Vagina (tissue), 2 donors: Measurements from ENCODE around the gene COQ7. TPM values are rescaled to one million over a fixed set of nuclear protein-coding genes. Genes with fewer than 3 reads are reported as not detected.

Source experiments
- DNase-seq, 2 donors: peaks; one replicate each; pipeline ENCODE4 v3.0.0-alpha.2; 2017; ENCODE audit errors: extremely low spot score in 2 of 2
- H3K27ac ChIP-seq: fragments of 200-600 bp; sonication (generic); one replicate; pipeline ENCODE4 v1.5.1; 2019
- H3K27me3 ChIP-seq: fragments of 200-600 bp; sonication (generic); one replicate; pipeline ENCODE4 v1.5.1; 2019
- H3K36me3 ChIP-seq, 2 donors: fragments of 200-600 bp; sonication (generic); one replicate each; pipeline ENCODE4 v1.5.1; 2017 to 2019
- H3K4me1 ChIP-seq: fragments of 200-600 bp; sonication (generic); one replicate; pipeline ENCODE4 v1.5.1; 2019
- H3K4me3 ChIP-seq, 2 donors: fragments of 200-600 bp; sonication (generic); 1 replicate in 1 of 2; 2 replicates in 1 of 2; pipeline ENCODE4 v1.5.1; 2016 to 2019
- H3K9me3 ChIP-seq: fragments of 200-600 bp; sonication (generic); one replicate; pipeline ENCODE4 v1.5.1; 2019
- CTCF ChIP-seq, 3 experiments: fragments of 450-650 bp in 2 of 3; fragments of 200-600 bp in 1 of 3; sonication (generic) in 1 of 3; IDR thresholded peaks; one replicate each; pipeline ENCODE4 v1.5.1; 2017 to 2019; ENCODE audit warnings: antibody characterized with exemption in 3 of 3, mild to moderate bottlenecking in 2 of 3, moderate library complexity in 2 of 3
- POLR2A ChIP-seq, 2 donors: fragments of 450-650 bp; IDR thresholded peaks; one replicate each; pipeline ENCODE4 v1.6.1; 2017; ENCODE audit warnings: antibody characterized with exemption in 2 of 2, mild to moderate bottlenecking in 2 of 2, moderate library complexity in 2 of 2
- POLR2AphosphoS5 ChIP-seq, 2 donors: sonication (generic); formaldehyde crosslinking; IDR thresholded peaks; one replicate each; pipeline ENCODE4 v1.9.0; 2017; ENCODE audit warnings: antibody characterized with exemption in 2 of 2, mild to moderate bottlenecking in 2 of 2, low read depth in 1 of 2; ENCODE audit not compliant: insufficient read depth in 1 of 2
- intact Hi-C: fragments of 100-400 bp; cut with DNase I; formaldehyde crosslinking; loops from one replicate; pipeline ENCODE4 v1.15.1; 2023
- total RNA-seq: library from RNA; depleted of rRNA; stranded (reverse); fragments of >200 nt; gene quantifications from one replicate; pipeline ENCODE4 v1.2.3, GENCODE V29; 2016

Gene COQ7
- total RNA-seq, 1 donor from 2014 or later: 15.5 TPM

GRCh38 chr16:19108409-19109287 lies 41.2 kb downstream of the COQ7 start:
- intact Hi-C loops: no loop called here
- no peaks in the 10 kb centered on the region for H3K9me3 ChIP-seq
- no peak for DNase-seq
- H3K27ac ChIP-seq: no peak overlapping the region
- no peaks in the 10 kb centered on the region for H3K36me3 ChIP-seq
- no peaks in the 10 kb centered on the region for H3K27me3 ChIP-seq
- TF ChIP-seq POLR2A (IDR thresholded peaks at IDR 0.05) (no peak), POLR2AphosphoS5 (IDR thresholded peaks at IDR 0.05; ENCODE audit: insufficient read depth in 1 of 2, low read depth in 1 of 2) (no peak), CTCF (IDR thresholded peaks at IDR 0.05) (no peak)
- H3K4me1 ChIP-seq: peaks cover 11% of the 10 kb centered on the region
- no peak overlapping the region for H3K4me3 ChIP-seq

- no peak overlapping the region for H3K4me3 ChIP-seq
- no peaks in the 10 kb centered on the region for H3K36me3 ChIP-seq
- H3K27me3 ChIP-seq: no peaks in the 10 kb centered on the region
- no peaks in the 10 kb centered on the region for H3K9me3 ChIP-seq
- peaks cover 11% of the 10 kb centered on the region for H3K4me1 ChIP-seq
- intact Hi-C loops: no loop called here
- no peak overlapping the region for H3K27ac ChIP-seq
- no peak for DNase-seq
- TF ChIP-seq POLR2A (IDR thresholded peaks at IDR 0.05) (no peak), CTCF (IDR thresholded peaks at IDR 0.05) (no peak), POLR2AphosphoS5 (IDR thresholded peaks at IDR 0.05; ENCODE audit: insufficient read depth in 1 of 2, low read depth in 1 of 2) (no peak)
These were observed 41.9 kb downstream of the COQ7 start for GRCh38 chr16:19109288-19109664.

GRCh38 chr16:19110537-19111360 lies 43.3 kb downstream of the COQ7 start:
- DNase-seq: no peak
- Histone ChIP-seq H3K4me3 (no peak overlapping the region), H3K27me3 (no peaks in the 10 kb centered on the region), H3K36me3 (no peaks in the 10 kb centered on the region), H3K27ac (no peak overlapping the region), H3K9me3 (no peaks in the 10 kb centered on the region), H3K4me1 (peaks cover 24% of the 10 kb centered on the region)
- TF ChIP-seq CTCF (IDR thresholded peaks at IDR 0.05) (no peak), POLR2AphosphoS5 (IDR thresholded peaks at IDR 0.05; ENCODE audit: insufficient read depth in 1 of 2, low read depth in 1 of 2) (no peak), POLR2A (IDR thresholded peaks at IDR 0.05) (no peak)
- intact Hi-C loops: no loop called here

GRCh38 chr16:19112099-19112407 lies 44.6 kb downstream of the COQ7 start:
- Histone ChIP-seq H3K36me3 (no peaks in the 10 kb centered on the region), H3K27me3 (no peaks in the 10 kb centered on the region), H3K4me3 (no peak overlapping the region), H3K9me3 (no peaks in the 10 kb centered on the region), H3K27ac (no peak overlapping the region), H3K4me1 (peaks cover 37% of the 10 kb centered on the region)
- intact Hi-C loops: no loop called here
- DNase-seq: no peak
- no peak for TF ChIP-seq POLR2A (IDR thresholded peaks at IDR 0.05)
- TF ChIP-seq CTCF (IDR thresholded peaks at IDR 0.05): no peak
- no peak for TF ChIP-seq POLR2AphosphoS5 (IDR thresholded peaks at IDR 0.05; ENCODE audit: insufficient read depth in 1 of 2, low read depth in 1 of 2)
